H9 (cell line): Measurements from ENCODE around the gene DOCK1. TPM values are rescaled to one million over a fixed set of nuclear protein-coding genes. Genes with fewer than 3 reads are reported as not detected.

ENCODE experiments used
- DNase-seq: peaks from one replicate; pipeline ENCODE4 v3.0.0-alpha.2; 2017
- H2AFZ ChIP-seq: one replicate; pipeline ENCODE4 v1.6.1; 2013; ENCODE audit warnings: mild to moderate bottlenecking, low read length, control low read depth, moderate library complexity
- H2AK5ac ChIP-seq: 2 replicates; pipeline ENCODE4 v1.6.1; 2013; ENCODE audit warnings: low read length, control low read depth, mixed read lengths; ENCODE audit not compliant: insufficient read length
- H2BK120ac ChIP-seq: one replicate; pipeline ENCODE4 v1.6.1; 2013; ENCODE audit warnings: low read depth, mild to moderate bottlenecking, low read length, control low read depth, inconsistent platforms; ENCODE audit not compliant: poor library complexity, severe bottlenecking
- H2BK12ac ChIP-seq: 2 replicates; pipeline ENCODE4 v1.6.1; 2013; ENCODE audit warnings: low read length, control low read depth, mixed read lengths, low read depth; ENCODE audit not compliant: insufficient read length
- H2BK15ac ChIP-seq: 2 replicates; pipeline ENCODE4 v1.6.1; 2013; ENCODE audit warnings: low read depth, low read length, control low read depth
- H2BK20ac ChIP-seq: one replicate; pipeline ENCODE4 v1.6.1; 2013; ENCODE audit warnings: low read depth, mild to moderate bottlenecking, low read length, control low read depth, inconsistent platforms; ENCODE audit not compliant: poor library complexity, severe bottlenecking
- H2BK5ac ChIP-seq: 2 replicates; pipeline ENCODE4 v1.6.1; 2013; ENCODE audit warnings: low read length, control low read depth, mixed read lengths; ENCODE audit not compliant: insufficient read length
- H3K14ac ChIP-seq: 2 replicates; pipeline ENCODE4 v1.6.1; 2013; ENCODE audit warnings: low read length, control low read depth; ENCODE audit not compliant: insufficient read depth
- H3K18ac ChIP-seq: 2 replicates; pipeline ENCODE4 v1.6.1; 2013; ENCODE audit warnings: low read depth, mild to moderate bottlenecking, mixed read lengths, low read length, control low read depth; ENCODE audit not compliant: insufficient read length
- H3K23ac ChIP-seq: 2 replicates; pipeline ENCODE4 v1.6.1; 2013; ENCODE audit warnings: low read length, control low read depth, mixed read lengths, low read depth; ENCODE audit not compliant: insufficient read length
- H3K23me2 ChIP-seq: 2 replicates; pipeline ENCODE4 v1.6.1; 2013; ENCODE audit warnings: low read depth, mild to moderate bottlenecking, mixed read lengths, low read length, control low read depth; ENCODE audit not compliant: insufficient read length, poor library complexity, severe bottlenecking
- H3K27ac ChIP-seq: 2 replicates; pipeline ENCODE4 v1.5.1; 2013; ENCODE audit warnings: low read length, control low read depth, mixed read lengths, low read depth; ENCODE audit not compliant: insufficient read length
- H3K27me3 ChIP-seq: 2 replicates; pipeline ENCODE4 v1.6.1; 2013; ENCODE audit warnings: low read length, control low read depth, inconsistent platforms; ENCODE audit not compliant: insufficient read depth
- H3K4ac ChIP-seq: 2 replicates; pipeline ENCODE4 v1.6.1; 2013; ENCODE audit warnings: low read depth, mild to moderate bottlenecking, control low read depth, inconsistent platforms, low read length, moderate library complexity
- H3K4me1 ChIP-seq: 2 replicates; pipeline ENCODE4 v1.6.1; 2013; ENCODE audit warnings: low read length, control low read depth, inconsistent platforms; ENCODE audit not compliant: insufficient read depth
- H3K4me2 ChIP-seq: 2 replicates; pipeline ENCODE4 v1.6.1; 2013; ENCODE audit warnings: low read length, control low read depth, mixed read lengths; ENCODE audit not compliant: insufficient read length, insufficient read depth
- H3K56ac ChIP-seq: 2 replicates; pipeline ENCODE4 v1.6.1; 2013; ENCODE audit warnings: low read depth, mild to moderate bottlenecking, mixed read lengths, low read length, control low read depth; ENCODE audit not compliant: insufficient read length
- H3K79me1 ChIP-seq: 2 replicates; pipeline ENCODE4 v1.6.1; 2013; ENCODE audit warnings: low read depth, mild to moderate bottlenecking, moderate library complexity, low read length, control low read depth, inconsistent platforms; ENCODE audit not compliant: insufficient read depth, poor library complexity, severe bottlenecking
- H3K79me2 ChIP-seq: 2 replicates; pipeline ENCODE4 v1.6.1; 2013; ENCODE audit warnings: low read length, control low read depth, inconsistent platforms; ENCODE audit not compliant: insufficient read depth
- H3K9ac ChIP-seq: 2 replicates; pipeline ENCODE4 v1.6.1; 2013; ENCODE audit warnings: low read length, control low read depth, mixed read lengths; ENCODE audit not compliant: insufficient read length; ENCODE audit errors: extremely low read depth
- H3K9me3 ChIP-seq: one replicate; pipeline ENCODE4 v1.6.1; 2013; ENCODE audit warnings: low read depth, low read length, inconsistent platforms; ENCODE audit not compliant: control insufficient read depth
- H3T11ph ChIP-seq: one replicate; pipeline ENCODE4 v1.6.1; 2013; ENCODE audit warnings: mild to moderate bottlenecking, low read length, control low read depth, inconsistent platforms
- H4K20me1 ChIP-seq: one replicate; pipeline ENCODE4 v1.6.1; 2013; ENCODE audit not compliant: control insufficient read depth, insufficient read length, insufficient read depth
- H4K5ac ChIP-seq: 2 replicates; pipeline ENCODE4 v1.6.1; 2013; ENCODE audit warnings: low read depth, mild to moderate bottlenecking, mixed read lengths, low read length, control low read depth; ENCODE audit not compliant: insufficient read length
- H4K8ac ChIP-seq: replicated peaks from 2 replicates; pipeline ENCODE4 v1.6.1; 2013; ENCODE audit warnings: low read length, control low read depth, mixed read lengths, low read depth; ENCODE audit not compliant: insufficient read length
- H4K91ac ChIP-seq: 2 replicates; pipeline ENCODE4 v1.6.1; 2013; ENCODE audit warnings: low read depth, mild to moderate bottlenecking, moderate library complexity, mixed read lengths, low read length, control low read depth; ENCODE audit not compliant: insufficient read length
- H3K27ac Mint-ChIP-seq, 3 experiments: 2 replicates in 2 of 3; 3 replicates in 1 of 3; pipeline ENCODE4 v1.8.0; 2020 to 2021; ENCODE audit warnings: mixed read lengths in 3 of 3, mild to moderate bottlenecking in 1 of 3, moderate library complexity in 1 of 3
- H3K27me3 Mint-ChIP-seq: 2 replicates; pipeline ENCODE4 v1.8.0; 2021; ENCODE audit warnings: low read depth, mild to moderate bottlenecking, moderate library complexity, mixed read lengths
- H3K36me3 Mint-ChIP-seq, 3 experiments: 2 replicates in 2 of 3; 3 replicates in 1 of 3; pipeline ENCODE4 v1.8.0; 2020 to 2021; ENCODE audit warnings: low read depth in 3 of 3, mixed read lengths in 3 of 3; ENCODE audit not compliant: insufficient read depth in 1 of 3
- H3K4me1 Mint-ChIP-seq, 2 experiments: 2 replicates each; pipeline ENCODE4 v1.8.0; 2020; ENCODE audit warnings: mixed read lengths in 2 of 2
- H3K4me3 Mint-ChIP-seq, 2 experiments: 2 replicates in 1 of 2; 3 replicates in 1 of 2; pipeline ENCODE4 v1.8.0; 2020 to 2021; ENCODE audit warnings: mild to moderate bottlenecking in 2 of 2, mixed read lengths in 2 of 2, moderate library complexity in 1 of 2
- H3K9me3 Mint-ChIP-seq, 2 experiments: 2 replicates in 1 of 2; 3 replicates in 1 of 2; pipeline ENCODE4 v1.8.0; 2020; ENCODE audit warnings: mild to moderate bottlenecking in 2 of 2, mixed read lengths in 2 of 2, moderate library complexity in 1 of 2
- CTCF ChIP-seq: fragments of 200-600 bp; sonication (generic); conservative IDR thresholded peaks from 3 replicates; pipeline ENCODE4 v1.8.0; 2021; ENCODE audit warnings: antibody characterized with exemption, mild to moderate bottlenecking
- WGBS: extraction: QIAGEN DNeasy Blood & Tissue Kit; methylation state at CpG from one replicate; pipeline ENCODE4 v1.1.7; 2013; ENCODE audit warnings: missing lambda C conversion rate, low lambda C conversion rate, mixed read lengths; ENCODE audit not compliant: insufficient read length; ENCODE audit errors: extremely low coverage; 5-methylcytosine and 5-hydroxymethylcytosine counted together
- total RNA-seq: library from RNA; stranded (reverse); gene quantifications from 2 replicates; pipeline ENCODE4 v1.2.1, GENCODE V29; 2021

Gene DOCK1
- total RNA-seq, 1 experiment from 2014 or later: 57.0 TPM

- Histone ChIP-seq H2AFZ (no peak overlapping the region), H3K79me1 (no peaks in the 10 kb centered on the region), H3T11ph (no peak overlapping the region), H4K20me1 (no peaks in the 10 kb centered on the region), H2BK20ac (no peak overlapping the region), H3K23ac (no peak overlapping the region), H3K56ac (no peak overlapping the region), H3K27me3 (no peaks in the 10 kb centered on the region), H3K4me1 (peaks cover 2% of the 10 kb centered on the region; the same call in 1 of the 2 replicates), H3K18ac (no peak overlapping the region), H3K4ac (no peak overlapping the region), H3K9me3 (no peaks in the 10 kb centered on the region), H3K79me2 (no peaks in the 10 kb centered on the region), H3K14ac (no peak overlapping the region), H4K91ac (no peak overlapping the region), H3K23me2 (no peaks in the 10 kb centered on the region), H4K8ac (no peak overlapping the region), H4K5ac (no peak overlapping the region), H2BK15ac (no peak overlapping the region), H2AK5ac (no peak overlapping the region), H2BK120ac (no peak overlapping the region), H3K27ac (no peak overlapping the region), H3K9ac (no peak overlapping the region), H3K4me2 (no peak overlapping the region), H2BK5ac (no peak overlapping the region), H2BK12ac (no peak overlapping the region)
- no peak for TF ChIP-seq CTCF
- H3K36me3 Mint-ChIP-seq: peaks cover 21 to 63% (median 31%) of the 10 kb centered on the region in 3 experiments
- no CpG with 5 or more reads among the region's 5 CpGs for WGBS
- H3K27ac Mint-ChIP-seq: no peak overlapping the region
- no peak overlapping the region for H3K4me3 Mint-ChIP-seq
- peaks cover 8 to 18% of the 10 kb centered on the region in 2 experiments for H3K4me1 Mint-ChIP-seq
- H3K9me3 Mint-ChIP-seq: no peaks in the 10 kb centered on the region
- H3K27me3 Mint-ChIP-seq: no peaks in the 10 kb centered on the region
- DNase-seq: no peak
Observed at GRCh38 chr10:126975221-126975620, 70.0 kb downstream of the DOCK1 start.
